ENCODE measurements around the gene NACC2. TPM values are rescaled to one million over a fixed set of nuclear protein-coding genes. Genes with fewer than 3 reads are reported as not detected.

Gene NACC2
- total and polyA plus RNA-seq, 9 of the 15 experiments (the other 6 are each of a cell fraction or from before 2014, with no cell fraction given), result 0.70 to 25.1 (median 5.6) TPM

- FAIRE-seq (no peak), DNase-seq (ENCODE audit: extremely low read depth in 1 of 4, low spot score in 3 of 4) (no peak), ATAC-seq (no peak)
- in situ Hi-C loops (cut with MboI), result no loop called here
- Histone ChIP-seq H3K9me3 (replicated peaks; ENCODE audit: control insufficient read depth, insufficient read depth, low read depth, low read length) (no peaks in the 10 kb centered on the region), H3K4me2 (ENCODE audit: insufficient read depth, low read length) (no peak overlapping the region), H3K9ac (ENCODE audit: insufficient read depth in 1 of 2, low read depth in 2 of 2, low read length in 2 of 2) (no peak overlapping the region), H3K27me3 (ENCODE audit: control insufficient read depth in 2 of 2, insufficient read depth in 2 of 2, low read length in 2 of 2) (no peaks in the 10 kb centered on the region), H3K27ac (ENCODE audit: extremely low read depth, low read depth, low read length) (no peak overlapping the region), H2AFZ (ENCODE audit: low read depth, low read length) (no peak overlapping the region), H3K79me2 (ENCODE audit: control insufficient read depth, insufficient read depth, low read length) (no peaks in the 10 kb centered on the region), H4K20me1 (replicated peaks; ENCODE audit: control insufficient read depth, insufficient read depth, low read length) (no peaks in the 10 kb centered on the region), H3K9me1 (ENCODE audit: control insufficient read depth, insufficient read depth, low read length) (no peaks in the 10 kb centered on the region), H3K36me3 (ENCODE audit: control insufficient read depth, insufficient read depth, low read length) (no peaks in the 10 kb centered on the region), H3K4me3 (no peak overlapping the region), H3K4me1 (replicated peaks in 1 of 2; ENCODE audit: control insufficient read depth in 2 of 2, insufficient read depth in 2 of 2, low read length in 2 of 2) (peaks cover 18 to 66% of the 10 kb centered on the region in 2 experiments)
- ChIA-PET POLR2A (no interaction called here), CTCF (ENCODE audit: low intra/inter-chr PET ratio) (no interaction called here)
- TF ChIP-seq RFX7 (CRISPR knock-in tag; IDR thresholded peaks at IDR 0.05) (no peak), BMI1 (IDR thresholded peaks at IDR 0.05; ENCODE audit: low read length) (no peak), TBL1XR1 (IDR thresholded peaks at IDR 0.05; ENCODE audit: low read length in 2 of 2) (no peak), ZNF324 (CRISPR knock-in tag; IDR thresholded peaks at IDR 0.05) (no peak), DIDO1 (tag; IDR thresholded peaks at IDR 0.05; ENCODE audit: low read depth) (no peak), SP1 (CRISPR knock-in tag; IDR thresholded peaks at IDR 0.05) (no peak), ZNF511 (CRISPR knock-in tag; IDR thresholded peaks at IDR 0.05) (no peak)
- TF ChIP-seq, protein P1, sequence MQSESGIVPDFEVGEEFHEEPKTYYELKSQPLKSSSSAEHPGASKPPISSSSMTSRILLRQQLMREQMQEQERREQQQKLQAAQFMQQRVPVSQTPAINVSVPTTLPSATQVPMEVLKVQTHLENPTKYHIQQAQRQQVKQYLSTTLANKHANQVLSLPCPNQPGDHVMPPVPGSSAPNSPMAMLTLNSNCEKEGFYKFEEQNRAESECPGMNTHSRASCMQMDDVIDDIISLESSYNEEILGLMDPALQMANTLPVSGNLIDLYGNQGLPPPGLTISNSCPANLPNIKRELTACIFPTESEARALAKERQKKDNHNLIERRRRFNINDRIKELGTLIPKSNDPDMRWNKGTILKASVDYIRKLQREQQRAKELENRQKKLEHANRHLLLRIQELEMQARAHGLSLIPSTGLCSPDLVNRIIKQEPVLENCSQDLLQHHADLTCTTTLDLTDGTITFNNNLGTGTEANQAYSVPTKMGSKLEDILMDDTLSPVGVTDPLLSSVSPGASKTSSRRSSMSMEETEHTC (IDR thresholded peaks at IDR 0.05), result no peak
- TF ChIP-seq, protein P2, sequence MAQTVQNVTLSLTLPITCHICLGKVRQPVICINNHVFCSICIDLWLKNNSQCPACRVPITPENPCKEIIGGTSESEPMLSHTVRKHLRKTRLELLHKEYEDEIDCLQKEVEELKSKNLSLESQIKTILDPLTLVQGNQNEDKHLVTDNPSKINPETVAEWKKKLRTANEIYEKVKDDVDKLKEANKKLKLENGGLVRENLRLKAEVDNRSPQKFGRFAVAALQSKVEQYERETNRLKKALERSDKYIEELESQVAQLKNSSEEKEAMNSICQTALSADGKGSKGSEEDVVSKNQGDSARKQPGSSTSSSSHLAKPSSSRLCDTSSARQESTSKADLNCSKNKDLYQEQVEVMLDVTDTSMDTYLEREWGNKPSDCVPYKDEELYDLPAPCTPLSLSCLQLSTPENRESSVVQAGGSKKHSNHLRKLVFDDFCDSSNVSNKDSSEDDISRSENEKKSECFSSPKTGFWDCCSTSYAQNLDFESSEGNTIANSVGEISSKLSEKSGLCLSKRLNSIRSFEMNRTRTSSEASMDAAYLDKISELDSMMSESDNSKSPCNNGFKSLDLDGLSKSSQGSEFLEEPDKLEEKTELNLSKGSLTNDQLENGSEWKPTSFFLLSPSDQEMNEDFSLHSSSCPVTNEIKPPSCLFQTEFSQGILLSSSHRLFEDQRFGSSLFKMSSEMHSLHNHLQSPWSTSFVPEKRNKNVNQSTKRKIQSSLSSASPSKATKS (CRISPR knock-in tag; IDR thresholded peaks at IDR 0.05), result no peak
- intact Hi-C loops (cut with micrococcal nuclease), result no loop called here
- WGBS (ENCODE audit: insufficient coverage, low coverage, missing lambda C conversion rate), result 85% methylated on average over 21 of the region's 21 CpGs
- BruUV-seq (replicated peaks), result no TSS peak
Observed at GRCh38 chr9:135995816-135996215, 99.3 kb downstream of the NACC2 start.

Measured in K562 (cell line).